ENCODE results near the gene ACBD4.

Gene ACBD4

DNA sequence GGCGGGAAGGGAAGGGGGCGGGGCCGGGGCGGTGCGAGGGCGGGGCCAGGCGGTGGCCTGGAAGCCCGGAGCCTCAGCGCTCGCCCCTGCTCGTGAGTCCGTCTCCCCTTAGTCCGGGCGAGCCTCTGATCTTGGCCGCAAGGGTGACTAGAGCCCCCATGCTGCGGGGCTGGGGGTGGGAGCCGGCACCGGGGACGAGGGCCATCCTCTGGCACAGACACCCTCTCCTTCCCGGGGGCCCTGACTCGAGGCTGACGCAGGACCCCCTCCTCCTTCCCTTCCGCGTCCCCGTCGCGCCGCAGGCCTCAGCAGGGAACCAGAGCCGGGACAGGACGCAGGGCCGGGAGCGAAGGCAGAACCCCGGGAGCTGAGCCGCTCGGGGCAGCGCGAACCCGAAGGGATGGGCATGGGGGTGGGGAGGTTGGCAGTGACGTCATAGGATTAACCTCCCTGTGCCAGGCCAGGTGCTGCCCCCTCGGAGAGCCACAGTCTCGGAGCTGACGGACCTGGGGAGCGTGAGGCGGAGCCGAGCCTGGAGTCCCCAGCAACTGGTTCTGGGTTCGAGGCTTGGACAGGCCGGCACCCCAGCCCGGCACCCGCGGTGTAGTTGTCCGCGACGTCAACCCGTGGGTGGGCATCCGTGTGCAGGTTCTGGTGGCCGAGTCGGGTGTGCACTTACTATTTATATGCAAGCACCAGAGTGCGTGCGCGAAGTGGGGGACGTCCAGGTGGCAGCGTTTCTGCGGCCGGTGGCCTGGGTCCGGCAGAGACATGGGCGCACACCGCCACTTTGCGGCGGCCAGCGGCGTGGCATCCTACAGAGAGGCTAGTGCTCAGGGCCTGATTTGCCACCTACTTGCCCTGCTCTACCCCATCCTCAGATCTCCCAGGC lies 2.7 kb upstream of the ACBD4 start (continued):
- TF ChIP-seq, protein P1, sequence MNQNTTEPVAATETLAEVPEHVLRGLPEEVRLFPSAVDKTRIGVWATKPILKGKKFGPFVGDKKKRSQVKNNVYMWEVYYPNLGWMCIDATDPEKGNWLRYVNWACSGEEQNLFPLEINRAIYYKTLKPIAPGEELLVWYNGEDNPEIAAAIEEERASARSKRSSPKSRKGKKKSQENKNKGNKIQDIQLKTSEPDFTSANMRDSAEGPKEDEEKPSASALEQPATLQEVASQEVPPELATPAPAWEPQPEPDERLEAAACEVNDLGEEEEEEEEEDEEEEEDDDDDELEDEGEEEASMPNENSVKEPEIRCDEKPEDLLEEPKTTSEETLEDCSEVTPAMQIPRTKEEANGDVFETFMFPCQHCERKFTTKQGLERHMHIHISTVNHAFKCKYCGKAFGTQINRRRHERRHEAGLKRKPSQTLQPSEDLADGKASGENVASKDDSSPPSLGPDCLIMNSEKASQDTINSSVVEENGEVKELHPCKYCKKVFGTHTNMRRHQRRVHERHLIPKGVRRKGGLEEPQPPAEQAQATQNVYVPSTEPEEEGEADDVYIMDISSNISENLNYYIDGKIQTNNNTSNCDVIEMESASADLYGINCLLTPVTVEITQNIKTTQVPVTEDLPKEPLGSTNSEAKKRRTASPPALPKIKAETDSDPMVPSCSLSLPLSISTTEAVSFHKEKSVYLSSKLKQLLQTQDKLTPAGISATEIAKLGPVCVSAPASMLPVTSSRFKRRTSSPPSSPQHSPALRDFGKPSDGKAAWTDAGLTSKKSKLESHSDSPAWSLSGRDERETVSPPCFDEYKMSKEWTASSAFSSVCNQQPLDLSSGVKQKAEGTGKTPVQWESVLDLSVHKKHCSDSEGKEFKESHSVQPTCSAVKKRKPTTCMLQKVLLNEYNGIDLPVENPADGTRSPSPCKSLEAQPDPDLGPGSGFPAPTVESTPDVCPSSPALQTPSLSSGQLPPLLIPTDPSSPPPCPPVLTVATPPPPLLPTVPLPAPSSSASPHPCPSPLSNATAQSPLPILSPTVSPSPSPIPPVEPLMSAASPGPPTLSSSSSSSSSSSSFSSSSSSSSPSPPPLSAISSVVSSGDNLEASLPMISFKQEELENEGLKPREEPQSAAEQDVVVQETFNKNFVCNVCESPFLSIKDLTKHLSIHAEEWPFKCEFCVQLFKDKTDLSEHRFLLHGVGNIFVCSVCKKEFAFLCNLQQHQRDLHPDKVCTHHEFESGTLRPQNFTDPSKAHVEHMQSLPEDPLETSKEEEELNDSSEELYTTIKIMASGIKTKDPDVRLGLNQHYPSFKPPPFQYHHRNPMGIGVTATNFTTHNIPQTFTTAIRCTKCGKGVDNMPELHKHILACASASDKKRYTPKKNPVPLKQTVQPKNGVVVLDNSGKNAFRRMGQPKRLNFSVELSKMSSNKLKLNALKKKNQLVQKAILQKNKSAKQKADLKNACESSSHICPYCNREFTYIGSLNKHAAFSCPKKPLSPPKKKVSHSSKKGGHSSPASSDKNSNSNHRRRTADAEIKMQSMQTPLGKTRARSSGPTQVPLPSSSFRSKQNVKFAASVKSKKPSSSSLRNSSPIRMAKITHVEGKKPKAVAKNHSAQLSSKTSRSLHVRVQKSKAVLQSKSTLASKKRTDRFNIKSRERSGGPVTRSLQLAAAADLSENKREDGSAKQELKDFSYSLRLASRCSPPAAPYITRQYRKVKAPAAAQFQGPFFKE (tag by site-specific recombination; IDR thresholded peaks at IDR 0.05; ENCODE audit: borderline replicate concordance): peak; percentile 90; the same call in 1 of the 2 replicates
- TF ChIP-seq ZNF394 (tag by site-specific recombination; IDR thresholded peaks at IDR 0.05; ENCODE audit: borderline replicate concordance) (no peak; the same call in 1 of the 2 replicates), ZNF626 (tag by site-specific recombination; IDR thresholded peaks at IDR 0.05) (no peak), ZNF48 (tag by site-specific recombination; IDR thresholded peaks at IDR 0.05) (no peak), ZNF571 (tag by site-specific recombination; IDR thresholded peaks at IDR 0.05) (no peak), ZNF558 (tag by site-specific recombination; IDR thresholded peaks at IDR 0.05) (no peak), GFI1B (tag by site-specific recombination; IDR thresholded peaks at IDR 0.05) (no peak), EGR2 (tag by site-specific recombination; IDR thresholded peaks at IDR 0.05; ENCODE audit: low read depth) (0 out of 2 replicates have a peak, but pooled peaks have one; percentile 13), BCL11B (tag by site-specific recombination; IDR thresholded peaks at IDR 0.05; ENCODE audit: low read depth) (peak; percentile 66), SCRT2 (tag by site-specific recombination; IDR thresholded peaks at IDR 0.05) (peak; percentile 62), ZNF138 (tag by site-specific recombination; IDR thresholded peaks at IDR 0.05; ENCODE audit: borderline replicate concordance) (no peak), ZNF768 (tag by site-specific recombination; IDR thresholded peaks at IDR 0.05) (no peak), ZBTB48 (tag by site-specific recombination; IDR thresholded peaks at IDR 0.05) (peak; percentile 85), ZNF785 (tag by site-specific recombination; IDR thresholded peaks at IDR 0.05) (no peak), ZNF146 (tag by site-specific recombination; IDR thresholded peaks at IDR 0.05) (0 out of 2 replicates have a peak, but pooled peaks have one; percentile 27)
- TF ChIP-seq, protein P2, sequence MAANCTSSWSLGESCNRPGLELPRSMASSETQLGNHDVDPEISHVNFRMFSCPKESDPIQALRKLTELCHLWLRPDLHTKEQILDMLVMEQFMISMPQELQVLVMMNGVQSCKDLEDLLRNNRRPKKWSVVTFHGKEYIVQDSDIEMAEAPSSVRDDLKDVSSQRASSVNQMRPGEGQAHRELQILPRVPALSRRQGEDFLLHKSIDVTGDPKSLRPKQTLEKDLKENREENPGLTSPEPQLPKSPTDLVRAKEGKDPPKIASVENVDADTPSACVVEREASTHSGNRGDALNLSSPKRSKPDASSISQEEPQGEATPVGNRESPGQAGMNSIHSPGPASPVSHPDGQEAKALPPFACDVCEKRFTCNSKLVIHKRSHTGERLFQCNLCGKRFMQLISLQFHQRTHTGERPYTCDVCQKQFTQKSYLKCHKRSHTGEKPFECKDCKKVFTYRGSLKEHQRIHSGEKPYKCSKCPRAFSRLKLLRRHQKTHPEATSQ (tag by site-specific recombination; IDR thresholded peaks at IDR 0.05): peak; percentile 76; the same call in 1 of the 2 replicates
- TF ChIP-seq, protein P3, sequence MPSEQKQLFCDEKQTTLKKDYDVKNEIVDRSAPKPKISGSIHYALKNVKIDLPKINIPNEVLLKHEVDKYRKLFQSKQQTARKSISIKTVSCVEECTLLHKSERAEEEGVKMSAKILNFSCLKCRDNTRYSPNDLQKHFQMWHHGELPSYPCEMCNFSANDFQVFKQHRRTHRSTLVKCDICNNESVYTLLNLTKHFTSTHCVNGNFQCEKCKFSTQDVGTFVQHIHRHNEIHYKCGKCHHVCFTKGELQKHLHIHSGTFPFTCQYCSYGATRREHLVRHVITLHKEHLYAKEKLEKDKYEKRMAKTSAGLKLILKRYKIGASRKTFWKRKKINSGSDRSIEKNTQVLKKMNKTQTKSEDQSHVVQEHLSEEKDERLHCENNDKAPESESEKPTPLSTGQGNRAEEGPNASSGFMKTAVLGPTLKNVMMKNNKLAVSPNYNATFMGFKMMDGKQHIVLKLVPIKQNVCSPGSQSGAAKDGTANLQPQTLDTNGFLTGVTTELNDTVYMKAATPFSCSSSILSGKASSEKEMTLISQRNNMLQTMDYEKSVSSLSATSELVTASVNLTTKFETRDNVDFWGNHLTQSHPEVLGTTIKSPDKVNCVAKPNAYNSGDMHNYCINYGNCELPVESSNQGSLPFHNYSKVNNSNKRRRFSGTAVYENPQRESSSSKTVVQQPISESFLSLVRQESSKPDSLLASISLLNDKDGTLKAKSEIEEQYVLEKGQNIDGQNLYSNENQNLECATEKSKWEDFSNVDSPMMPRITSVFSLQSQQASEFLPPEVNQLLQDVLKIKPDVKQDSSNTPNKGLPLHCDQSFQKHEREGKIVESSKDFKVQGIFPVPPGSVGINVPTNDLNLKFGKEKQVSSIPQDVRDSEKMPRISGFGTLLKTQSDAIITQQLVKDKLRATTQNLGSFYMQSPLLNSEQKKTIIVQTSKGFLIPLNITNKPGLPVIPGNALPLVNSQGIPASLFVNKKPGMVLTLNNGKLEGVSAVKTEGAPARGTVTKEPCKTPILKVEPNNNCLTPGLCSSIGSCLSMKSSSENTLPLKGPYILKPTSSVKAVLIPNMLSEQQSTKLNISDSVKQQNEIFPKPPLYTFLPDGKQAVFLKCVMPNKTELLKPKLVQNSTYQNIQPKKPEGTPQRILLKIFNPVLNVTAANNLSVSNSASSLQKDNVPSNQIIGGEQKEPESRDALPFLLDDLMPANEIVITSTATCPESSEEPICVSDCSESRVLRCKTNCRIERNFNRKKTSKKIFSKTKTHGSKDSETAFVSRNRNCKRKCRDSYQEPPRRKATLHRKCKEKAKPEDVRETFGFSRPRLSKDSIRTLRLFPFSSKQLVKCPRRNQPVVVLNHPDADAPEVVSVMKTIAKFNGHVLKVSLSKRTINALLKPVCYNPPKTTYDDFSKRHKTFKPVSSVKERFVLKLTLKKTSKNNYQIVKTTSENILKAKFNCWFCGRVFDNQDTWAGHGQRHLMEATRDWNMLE (tag by site-specific recombination; conservative IDR thresholded peaks at IDR 0.05; ENCODE audit: low read depth): no peak
- TF ChIP-seq, protein P4, sequence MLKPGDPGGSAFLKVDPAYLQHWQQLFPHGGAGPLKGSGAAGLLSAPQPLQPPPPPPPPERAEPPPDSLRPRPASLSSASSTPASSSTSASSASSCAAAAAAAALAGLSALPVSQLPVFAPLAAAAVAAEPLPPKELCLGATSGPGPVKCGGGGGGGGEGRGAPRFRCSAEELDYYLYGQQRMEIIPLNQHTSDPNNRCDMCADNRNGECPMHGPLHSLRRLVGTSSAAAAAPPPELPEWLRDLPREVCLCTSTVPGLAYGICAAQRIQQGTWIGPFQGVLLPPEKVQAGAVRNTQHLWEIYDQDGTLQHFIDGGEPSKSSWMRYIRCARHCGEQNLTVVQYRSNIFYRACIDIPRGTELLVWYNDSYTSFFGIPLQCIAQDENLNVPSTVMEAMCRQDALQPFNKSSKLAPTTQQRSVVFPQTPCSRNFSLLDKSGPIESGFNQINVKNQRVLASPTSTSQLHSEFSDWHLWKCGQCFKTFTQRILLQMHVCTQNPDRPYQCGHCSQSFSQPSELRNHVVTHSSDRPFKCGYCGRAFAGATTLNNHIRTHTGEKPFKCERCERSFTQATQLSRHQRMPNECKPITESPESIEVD (tag by site-specific recombination; IDR thresholded peaks at IDR 0.05): no peak
- TF ChIP-seq, protein P5, sequence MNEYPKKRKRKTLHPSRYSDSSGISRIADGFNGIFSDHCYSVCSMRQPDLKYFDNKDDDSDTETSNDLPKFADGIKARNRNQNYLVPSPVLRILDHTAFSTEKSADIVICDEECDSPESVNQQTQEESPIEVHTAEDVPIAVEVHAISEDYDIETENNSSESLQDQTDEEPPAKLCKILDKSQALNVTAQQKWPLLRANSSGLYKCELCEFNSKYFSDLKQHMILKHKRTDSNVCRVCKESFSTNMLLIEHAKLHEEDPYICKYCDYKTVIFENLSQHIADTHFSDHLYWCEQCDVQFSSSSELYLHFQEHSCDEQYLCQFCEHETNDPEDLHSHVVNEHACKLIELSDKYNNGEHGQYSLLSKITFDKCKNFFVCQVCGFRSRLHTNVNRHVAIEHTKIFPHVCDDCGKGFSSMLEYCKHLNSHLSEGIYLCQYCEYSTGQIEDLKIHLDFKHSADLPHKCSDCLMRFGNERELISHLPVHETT (tag by site-specific recombination; IDR thresholded peaks at IDR 0.05): peak; percentile 73
- TF ChIP-seq, protein P6, sequence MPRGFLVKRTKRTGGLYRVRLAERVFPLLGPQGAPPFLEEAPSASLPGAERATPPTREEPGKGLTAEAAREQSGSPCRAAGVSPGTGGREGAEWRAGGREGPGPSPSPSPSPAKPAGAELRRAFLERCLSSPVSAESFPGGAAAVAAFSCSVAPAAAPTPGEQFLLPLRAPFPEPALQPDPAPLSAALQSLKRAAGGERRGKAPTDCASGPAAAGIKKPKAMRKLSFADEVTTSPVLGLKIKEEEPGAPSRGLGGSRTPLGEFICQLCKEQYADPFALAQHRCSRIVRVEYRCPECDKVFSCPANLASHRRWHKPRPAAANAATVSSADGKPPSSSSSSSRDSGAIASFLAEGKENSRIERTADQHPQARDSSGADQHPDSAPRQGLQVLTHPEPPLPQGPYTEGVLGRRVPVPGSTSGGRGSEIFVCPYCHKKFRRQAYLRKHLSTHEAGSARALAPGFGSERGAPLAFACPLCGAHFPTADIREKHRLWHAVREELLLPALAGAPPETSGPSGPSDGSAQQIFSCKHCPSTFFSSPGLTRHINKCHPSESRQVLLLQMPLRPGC (tag by site-specific recombination; IDR thresholded peaks at IDR 0.05): peak; percentile 68; the same call in 1 of the 2 replicates

Data from HEK293 (cell line).